Iris pigment epithelial cell (primary cell): Measurements from ENCODE around the gene GABRB1.
"Not testable (repeated sequence)": the region's sequence is repeated elsewhere in the genome, so short reads cannot be mapped to it uniquely, and the experiment has no call there.

Experiments
- DNase-seq: peaks from one replicate; pipeline ENCODE4 v3.0.0-alpha.2; 2011; ENCODE audit warnings: low read depth

The GABRB1 gene

DNA sequence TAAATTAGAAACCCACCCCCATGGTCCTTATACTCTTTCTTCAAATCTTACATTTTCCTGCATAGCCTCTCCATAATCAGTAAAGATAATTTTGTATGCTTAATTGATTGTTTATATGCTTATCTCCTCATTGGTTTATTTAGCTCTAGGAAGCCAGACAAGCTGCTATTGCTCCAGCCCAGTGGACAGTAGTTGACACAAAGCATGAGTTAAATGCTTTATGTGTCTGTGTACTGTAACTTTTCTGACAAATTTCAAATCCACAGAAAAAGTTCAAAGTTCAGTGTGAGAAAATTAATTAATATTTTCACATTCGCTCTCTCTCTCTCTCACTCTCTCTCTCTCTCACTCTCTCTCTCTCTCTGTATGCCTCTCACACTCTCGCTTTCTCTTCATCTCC is 181.7 kb downstream of the GABRB1 start:
- no peak for DNase-seq

- peak; percentile 4 for DNase-seq
Observed at GRCh38 chr4:47213539-47213938, 182.2 kb downstream of the GABRB1 start.

GRCh38 chr4:47213971-47214370 is 182.6 kb downstream of the GABRB1 start:
- peak; percentile 95 for DNase-seq

- DNase-seq, result peak; percentile 41
Observed at GRCh38 chr4:47215759-47216158, 184.4 kb downstream of the GABRB1 start.

DNA sequence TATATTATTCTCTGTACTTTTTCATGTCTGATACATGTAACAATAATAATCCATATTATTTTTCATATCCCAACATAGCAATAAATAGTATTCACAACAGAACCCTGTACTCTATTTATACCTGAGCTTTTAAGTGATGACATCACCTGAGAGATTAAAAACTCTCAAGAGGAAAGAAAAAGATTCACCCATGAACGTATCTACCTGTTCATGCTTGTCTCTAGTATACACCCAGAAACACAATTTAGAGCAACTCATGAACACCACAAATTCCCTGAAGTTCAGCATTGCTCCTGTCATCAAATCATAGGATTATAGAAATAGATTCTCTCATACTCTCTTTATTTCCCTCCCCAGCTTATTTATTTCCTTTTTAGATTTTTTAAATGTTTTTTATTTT is 185.9 kb downstream of the GABRB1 start:
- no peak for DNase-seq

- DNase-seq, result no peak
Observed at GRCh38 chr4:47217884-47218283, 186.5 kb downstream of the GABRB1 start.

- DNase-seq, result no peak
Observed at GRCh38 chr4:47218631-47219030, 187.3 kb downstream of the GABRB1 start.

DNA sequence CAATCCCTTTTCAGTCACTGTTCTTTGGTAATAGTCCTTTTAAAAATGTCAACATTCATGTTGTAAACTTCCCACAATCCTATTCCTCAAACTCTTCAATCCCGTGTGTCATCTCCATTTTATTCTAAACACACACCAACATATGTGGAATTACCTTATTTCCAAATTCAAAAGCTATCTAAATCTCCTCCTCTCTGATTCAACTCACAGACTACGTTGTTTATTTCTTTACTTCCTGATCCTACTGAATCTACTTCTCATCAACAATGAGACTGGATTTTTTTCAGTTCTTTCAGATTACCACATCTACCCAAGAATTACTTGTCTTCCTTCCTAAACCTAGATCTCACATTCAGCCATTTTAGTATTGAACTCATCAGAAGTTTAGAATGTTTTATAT is 188.2 kb downstream of the GABRB1 start:
- peak; percentile 58 for DNase-seq

DNA sequence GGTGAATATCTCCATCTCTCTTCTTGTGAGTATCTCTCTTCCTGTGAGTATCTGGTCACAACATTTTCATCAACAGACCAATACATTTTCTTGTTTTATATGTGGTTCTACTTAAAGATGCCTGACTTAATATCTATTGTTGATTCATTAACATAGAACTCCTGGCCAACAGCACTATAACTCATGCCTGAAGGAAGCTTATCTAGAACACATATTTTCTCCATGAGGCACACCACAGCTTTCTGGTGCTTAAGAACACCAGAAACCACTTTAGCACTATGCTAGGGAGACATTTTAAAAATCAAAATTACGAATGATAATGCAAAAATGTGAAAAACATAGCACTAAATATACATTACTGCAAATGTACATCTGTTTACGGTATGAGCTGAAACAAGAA is 190.4 kb downstream of the GABRB1 start:
- peak; percentile 85 for DNase-seq

GRCh38 chr4:47222276-47222675 is 190.9 kb downstream of the GABRB1 start:
- peak; percentile 71 for DNase-seq

DNA sequence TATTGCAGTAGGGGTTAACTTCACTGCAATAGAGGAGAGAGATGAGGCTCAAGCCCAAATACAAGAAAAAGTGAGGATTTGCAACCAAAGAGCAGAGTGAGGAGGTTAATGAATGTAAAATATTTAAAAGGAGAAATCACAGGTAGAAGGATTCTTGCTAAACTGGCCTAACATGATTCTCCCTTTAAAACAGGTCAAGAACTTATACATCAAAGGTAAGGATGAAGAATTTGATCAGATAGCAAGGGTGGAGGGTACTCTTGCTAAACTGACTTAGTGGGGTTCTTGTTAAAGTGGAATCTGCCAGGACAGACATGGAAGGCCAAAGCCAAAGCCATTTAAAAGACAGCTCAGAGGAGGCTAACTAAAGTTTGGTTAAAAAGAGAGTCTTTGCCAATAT is 193.0 kb downstream of the GABRB1 start:
- no peak for DNase-seq

DNA sequence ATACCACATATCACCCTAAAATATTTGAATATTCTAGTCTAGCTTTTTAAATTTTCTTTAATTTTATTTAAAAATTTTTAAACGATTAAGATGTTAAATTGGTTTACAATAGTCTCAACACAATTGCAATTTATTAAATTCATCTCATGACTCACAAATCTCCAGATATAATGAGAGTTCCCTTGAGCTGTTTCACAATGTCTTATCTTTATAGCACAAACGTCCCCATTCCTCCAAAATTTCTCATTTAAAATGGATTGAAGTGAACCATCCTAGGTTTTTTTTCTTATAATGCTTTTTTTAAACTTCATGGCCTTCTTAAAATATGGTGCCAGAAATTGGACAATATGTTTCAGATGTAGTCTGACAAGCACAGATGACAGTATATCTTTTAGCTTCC is 204.4 kb downstream of the GABRB1 start:
- DNase-seq, result no peak

- peak; percentile 7 for DNase-seq
Observed at GRCh38 chr4:47238667-47239066, 207.3 kb downstream of the GABRB1 start.

GRCh38 chr4:47239649-47240048 is 208.3 kb downstream of the GABRB1 start:
- no peak for DNase-seq

GRCh38 chr4:47251348-47252135 is 220.2 kb downstream of the GABRB1 start:
- no peak for DNase-seq

DNA sequence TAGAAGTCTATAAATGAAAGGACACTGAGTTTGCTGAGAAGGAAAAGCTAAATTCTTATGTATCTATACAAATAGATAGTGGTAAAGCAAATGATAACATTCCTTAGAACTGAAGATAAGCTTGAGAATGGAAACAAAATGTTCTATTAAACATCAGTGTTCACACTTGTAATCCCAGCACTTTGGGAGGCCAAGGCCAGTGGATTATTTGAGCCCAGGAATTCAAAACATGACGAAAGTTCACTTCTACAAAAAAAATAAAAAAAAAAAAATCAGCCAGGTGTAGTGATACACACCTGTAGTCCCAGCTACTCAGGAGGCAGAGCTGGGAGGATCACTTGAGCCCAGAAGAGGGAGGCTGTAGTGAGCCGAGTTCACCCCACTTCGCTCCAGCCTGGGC is 232.4 kb downstream of the GABRB1 start:
- no peak for DNase-seq

- DNase-seq, result no peak
Observed at GRCh38 chr4:47270201-47270888, 239.0 kb downstream of the GABRB1 start.

GRCh38 chr4:47271291-47271690 is 239.9 kb downstream of the GABRB1 start:
- DNase-seq, result no peak

GRCh38 chr4:47274901-47275300 is 243.5 kb downstream of the GABRB1 start:
- DNase-seq, result no peak

- DNase-seq, result no peak
Observed at GRCh38 chr4:47275595-47275994, 244.2 kb downstream of the GABRB1 start.

DNA sequence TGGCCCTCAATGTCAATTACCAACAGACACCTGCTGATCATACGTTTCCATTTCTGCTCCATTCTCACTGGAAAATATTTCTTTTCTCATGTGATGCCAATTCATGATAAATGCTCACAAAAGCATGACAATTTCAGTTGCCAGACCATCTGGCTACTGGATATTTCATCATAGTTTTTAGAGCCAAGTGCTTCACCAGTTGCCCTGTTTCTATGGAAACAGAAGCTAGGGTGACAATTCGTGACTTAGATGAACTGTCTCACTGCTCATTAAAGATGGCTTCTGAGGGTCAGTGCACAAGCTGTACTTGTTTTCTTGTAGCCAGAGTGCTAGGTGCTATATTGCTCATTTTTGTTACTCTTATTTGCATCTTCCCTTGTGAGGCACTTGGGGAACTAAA is 247.3 kb downstream of the GABRB1 start:
- no peak for DNase-seq

DNA sequence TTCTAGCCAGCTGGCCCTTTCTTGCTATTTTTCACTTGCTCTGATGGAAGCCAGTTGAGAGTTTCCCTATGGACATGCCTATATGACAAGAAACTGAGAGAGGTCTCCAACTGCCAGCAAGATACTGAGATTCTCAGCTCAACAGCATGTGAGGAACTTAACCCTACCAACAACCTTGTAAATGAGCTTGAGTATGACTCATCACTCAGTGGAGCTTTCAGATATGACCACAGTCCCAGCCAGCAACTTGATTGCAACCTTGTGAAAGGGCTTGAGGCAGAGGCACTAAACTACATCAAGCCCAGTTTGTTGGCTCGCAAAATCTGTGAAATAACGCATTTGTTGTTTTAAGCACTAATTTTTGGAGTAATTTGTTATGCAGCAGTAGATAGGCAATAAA is 256.4 kb downstream of the GABRB1 start:
- peak; percentile 78 for DNase-seq

DNA sequence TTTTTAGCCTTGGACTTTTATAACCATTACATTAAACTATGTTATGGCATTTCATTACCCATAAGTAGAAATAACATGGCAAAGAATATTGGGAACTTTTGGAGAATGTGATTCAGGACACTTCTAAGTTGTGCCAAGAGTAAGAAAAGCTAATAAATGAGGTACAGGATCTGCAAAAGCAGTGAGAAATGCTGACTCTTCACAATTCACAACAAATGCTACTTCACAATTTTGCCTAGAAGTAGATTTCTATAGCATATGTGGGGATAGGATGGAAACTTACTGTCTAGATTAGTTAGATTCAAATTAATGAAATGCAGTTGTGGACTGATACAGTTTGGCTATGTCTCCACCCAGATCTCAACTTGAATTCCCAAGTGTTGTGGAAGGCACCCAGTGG is 258.4 kb downstream of the GABRB1 start:
- no peak for DNase-seq

- DNase-seq, result not testable (repeated sequence)
Observed at GRCh38 chr4:47290873-47291272, 259.5 kb downstream of the GABRB1 start.
